H9 (cell line): ENCODE measurements around the gene DIRAS3. TPM values are rescaled to one million over a fixed set of nuclear protein-coding genes. Genes with fewer than 3 reads are reported as not detected.
"Not testable (repeated sequence)": the region's sequence is repeated elsewhere in the genome, so short reads cannot be mapped to it uniquely, and the experiment has no call there.

Source experiments
- DNase-seq: peaks from one replicate; pipeline ENCODE4 v3.0.0-alpha.2; 2017
- H2AFZ ChIP-seq: one replicate; pipeline ENCODE4 v1.6.1; 2013; ENCODE audit warnings: mild to moderate bottlenecking, low read length, control low read depth, moderate library complexity
- H2AK5ac ChIP-seq: 2 replicates; pipeline ENCODE4 v1.6.1; 2013; ENCODE audit warnings: low read length, control low read depth, mixed read lengths; ENCODE audit not compliant: insufficient read length
- H2BK120ac ChIP-seq: one replicate; pipeline ENCODE4 v1.6.1; 2013; ENCODE audit warnings: low read depth, mild to moderate bottlenecking, low read length, control low read depth, inconsistent platforms; ENCODE audit not compliant: poor library complexity, severe bottlenecking
- H2BK12ac ChIP-seq: 2 replicates; pipeline ENCODE4 v1.6.1; 2013; ENCODE audit warnings: low read length, control low read depth, mixed read lengths, low read depth; ENCODE audit not compliant: insufficient read length
- H2BK15ac ChIP-seq: 2 replicates; pipeline ENCODE4 v1.6.1; 2013; ENCODE audit warnings: low read depth, low read length, control low read depth
- H2BK20ac ChIP-seq: one replicate; pipeline ENCODE4 v1.6.1; 2013; ENCODE audit warnings: low read depth, mild to moderate bottlenecking, low read length, control low read depth, inconsistent platforms; ENCODE audit not compliant: poor library complexity, severe bottlenecking
- H2BK5ac ChIP-seq: 2 replicates; pipeline ENCODE4 v1.6.1; 2013; ENCODE audit warnings: low read length, control low read depth, mixed read lengths; ENCODE audit not compliant: insufficient read length
- H3K14ac ChIP-seq: 2 replicates; pipeline ENCODE4 v1.6.1; 2013; ENCODE audit warnings: low read length, control low read depth; ENCODE audit not compliant: insufficient read depth
- H3K18ac ChIP-seq: 2 replicates; pipeline ENCODE4 v1.6.1; 2013; ENCODE audit warnings: low read depth, mild to moderate bottlenecking, mixed read lengths, low read length, control low read depth; ENCODE audit not compliant: insufficient read length
- H3K23ac ChIP-seq: 2 replicates; pipeline ENCODE4 v1.6.1; 2013; ENCODE audit warnings: low read length, control low read depth, mixed read lengths, low read depth; ENCODE audit not compliant: insufficient read length
- H3K23me2 ChIP-seq: 2 replicates; pipeline ENCODE4 v1.6.1; 2013; ENCODE audit warnings: low read depth, mild to moderate bottlenecking, mixed read lengths, low read length, control low read depth; ENCODE audit not compliant: insufficient read length, poor library complexity, severe bottlenecking
- H3K27ac ChIP-seq: 2 replicates; pipeline ENCODE4 v1.5.1; 2013; ENCODE audit warnings: low read length, control low read depth, mixed read lengths, low read depth; ENCODE audit not compliant: insufficient read length
- H3K27me3 ChIP-seq: 2 replicates; pipeline ENCODE4 v1.6.1; 2013; ENCODE audit warnings: low read length, control low read depth, inconsistent platforms; ENCODE audit not compliant: insufficient read depth
- H3K4ac ChIP-seq: 2 replicates; pipeline ENCODE4 v1.6.1; 2013; ENCODE audit warnings: low read depth, mild to moderate bottlenecking, control low read depth, inconsistent platforms, low read length, moderate library complexity
- H3K4me1 ChIP-seq: 2 replicates; pipeline ENCODE4 v1.6.1; 2013; ENCODE audit warnings: low read length, control low read depth, inconsistent platforms; ENCODE audit not compliant: insufficient read depth
- H3K4me2 ChIP-seq: 2 replicates; pipeline ENCODE4 v1.6.1; 2013; ENCODE audit warnings: low read length, control low read depth, mixed read lengths; ENCODE audit not compliant: insufficient read length, insufficient read depth
- H3K56ac ChIP-seq: 2 replicates; pipeline ENCODE4 v1.6.1; 2013; ENCODE audit warnings: low read depth, mild to moderate bottlenecking, mixed read lengths, low read length, control low read depth; ENCODE audit not compliant: insufficient read length
- H3K79me1 ChIP-seq: 2 replicates; pipeline ENCODE4 v1.6.1; 2013; ENCODE audit warnings: low read depth, mild to moderate bottlenecking, moderate library complexity, low read length, control low read depth, inconsistent platforms; ENCODE audit not compliant: insufficient read depth, poor library complexity, severe bottlenecking
- H3K79me2 ChIP-seq: 2 replicates; pipeline ENCODE4 v1.6.1; 2013; ENCODE audit warnings: low read length, control low read depth, inconsistent platforms; ENCODE audit not compliant: insufficient read depth
- H3K9ac ChIP-seq: 2 replicates; pipeline ENCODE4 v1.6.1; 2013; ENCODE audit warnings: low read length, control low read depth, mixed read lengths; ENCODE audit not compliant: insufficient read length; ENCODE audit errors: extremely low read depth
- H3K9me3 ChIP-seq: one replicate; pipeline ENCODE4 v1.6.1; 2013; ENCODE audit warnings: low read depth, low read length, inconsistent platforms; ENCODE audit not compliant: control insufficient read depth
- H3T11ph ChIP-seq: one replicate; pipeline ENCODE4 v1.6.1; 2013; ENCODE audit warnings: mild to moderate bottlenecking, low read length, control low read depth, inconsistent platforms
- H4K20me1 ChIP-seq: one replicate; pipeline ENCODE4 v1.6.1; 2013; ENCODE audit not compliant: control insufficient read depth, insufficient read length, insufficient read depth
- H4K5ac ChIP-seq: 2 replicates; pipeline ENCODE4 v1.6.1; 2013; ENCODE audit warnings: low read depth, mild to moderate bottlenecking, mixed read lengths, low read length, control low read depth; ENCODE audit not compliant: insufficient read length
- H4K8ac ChIP-seq: replicated peaks from 2 replicates; pipeline ENCODE4 v1.6.1; 2013; ENCODE audit warnings: low read length, control low read depth, mixed read lengths, low read depth; ENCODE audit not compliant: insufficient read length
- H4K91ac ChIP-seq: 2 replicates; pipeline ENCODE4 v1.6.1; 2013; ENCODE audit warnings: low read depth, mild to moderate bottlenecking, moderate library complexity, mixed read lengths, low read length, control low read depth; ENCODE audit not compliant: insufficient read length
- H3K27ac Mint-ChIP-seq, 3 experiments: 2 replicates in 2 of 3; 3 replicates in 1 of 3; pipeline ENCODE4 v1.8.0; 2020 to 2021; ENCODE audit warnings: mixed read lengths in 3 of 3, mild to moderate bottlenecking in 1 of 3, moderate library complexity in 1 of 3
- H3K27me3 Mint-ChIP-seq: 2 replicates; pipeline ENCODE4 v1.8.0; 2021; ENCODE audit warnings: low read depth, mild to moderate bottlenecking, moderate library complexity, mixed read lengths
- H3K36me3 Mint-ChIP-seq, 3 experiments: 2 replicates in 2 of 3; 3 replicates in 1 of 3; pipeline ENCODE4 v1.8.0; 2020 to 2021; ENCODE audit warnings: low read depth in 3 of 3, mixed read lengths in 3 of 3; ENCODE audit not compliant: insufficient read depth in 1 of 3
- H3K4me1 Mint-ChIP-seq, 2 experiments: 2 replicates each; pipeline ENCODE4 v1.8.0; 2020; ENCODE audit warnings: mixed read lengths in 2 of 2
- H3K4me3 Mint-ChIP-seq, 2 experiments: 2 replicates in 1 of 2; 3 replicates in 1 of 2; pipeline ENCODE4 v1.8.0; 2020 to 2021; ENCODE audit warnings: mild to moderate bottlenecking in 2 of 2, mixed read lengths in 2 of 2, moderate library complexity in 1 of 2
- H3K9me3 Mint-ChIP-seq, 2 experiments: 2 replicates in 1 of 2; 3 replicates in 1 of 2; pipeline ENCODE4 v1.8.0; 2020; ENCODE audit warnings: mild to moderate bottlenecking in 2 of 2, mixed read lengths in 2 of 2, moderate library complexity in 1 of 2
- CTCF ChIP-seq: fragments of 200-600 bp; sonication (generic); conservative IDR thresholded peaks from 3 replicates; pipeline ENCODE4 v1.8.0; 2021; ENCODE audit warnings: antibody characterized with exemption, mild to moderate bottlenecking
- WGBS: extraction: QIAGEN DNeasy Blood & Tissue Kit; methylation state at CpG from one replicate; pipeline ENCODE4 v1.1.7; 2013; ENCODE audit warnings: missing lambda C conversion rate, low lambda C conversion rate, mixed read lengths; ENCODE audit not compliant: insufficient read length; ENCODE audit errors: extremely low coverage; 5-methylcytosine and 5-hydroxymethylcytosine counted together
- total RNA-seq: library from RNA; stranded (reverse); gene quantifications from 2 replicates; pipeline ENCODE4 v1.2.1, GENCODE V29; 2021

The DIRAS3 gene
- total RNA-seq, 1 experiment from 2014 or later, result not detected

- H3K9ac ChIP-seq, H3K9me3 ChIP-seq, H3K23ac ChIP-seq, H3K27ac ChIP-seq, H3K79me1 ChIP-seq, H3K27ac Mint-ChIP-seq, H3K4me1 Mint-ChIP-seq, H4K8ac ChIP-seq, H3K27me3 ChIP-seq, H2AFZ ChIP-seq, H2BK15ac ChIP-seq, H2BK120ac ChIP-seq, H3K4ac ChIP-seq, H3K18ac ChIP-seq, H4K91ac ChIP-seq, H4K20me1 ChIP-seq, H3K23me2 ChIP-seq, H2BK20ac ChIP-seq, H3K4me2 ChIP-seq, H3K4me3 Mint-ChIP-seq, H2BK5ac ChIP-seq, DNase-seq, H2BK12ac ChIP-seq, H4K5ac ChIP-seq, H3K4me1 ChIP-seq, H3K56ac ChIP-seq, H2AK5ac ChIP-seq, H3K14ac ChIP-seq, H3K79me2 ChIP-seq, H3T11ph ChIP-seq, H3K27me3 Mint-ChIP-seq: not testable (repeated sequence)
- Mint-ChIP-seq H3K9me3 (peaks cover 9 to 16% of the 10 kb centered on the region in 2 experiments), H3K36me3 (peaks cover 0 to 12% (median 0%) of the 10 kb centered on the region in 3 experiments; a peak in 5 of 7 replicates)
- peak; percentile 55 for TF ChIP-seq CTCF
- WGBS, result no CpG with 5 or more reads among the region's 6 CpGs
These were observed 7.6 kb upstream of the DIRAS3 start for GRCh38 chr1:68058053-68058452.
